ENCODE results near the gene UBE2S. TPM values are rescaled to one million over a fixed set of nuclear protein-coding genes. Genes with fewer than 3 reads are reported as not detected.

Gene UBE2S
- total RNA-seq, 3 donors from 2014 or later = 7.2 to 9.0 (median 8.9) TPM

- Histone ChIP-seq H3K27me3 (peaks cover 5 to 81% of the 10 kb centered on the region in 2 donors), H3K36me3 (no peaks in the 10 kb centered on the region), H3K9me3 (no peaks in the 10 kb centered on the region), H3K4me1 (no peaks in the 10 kb centered on the region), H3K4me3 (no peak overlapping the region), H3K27ac (no peak overlapping the region)
- intact Hi-C loops (cut with DNase I; ENCODE audit: low total_unique reads) = no loop called here
- no peak for DNase-seq (ENCODE audit: low spot score in 2 of 2)
- no peak for TF ChIP-seq CTCF (IDR thresholded peaks at IDR 0.05)
- no peak for TF ChIP-seq POLR2AphosphoS5 (IDR thresholded peaks at IDR 0.05)
- TF ChIP-seq POLR2A (IDR thresholded peaks at IDR 0.05) = no peak
Observed at GRCh38 chr19:55434356-55434919, 26.9 kb upstream of the UBE2S start.

GRCh38 chr19:55433292-55433691 is 25.7 kb upstream of the UBE2S start:
- intact Hi-C loops (cut with DNase I; ENCODE audit: low total_unique reads) = no loop called here
- no peak for DNase-seq (ENCODE audit: low spot score in 2 of 2)
- peaks cover 0 to 74% of the 10 kb centered on the region in 2 donors for H3K27me3 ChIP-seq

GRCh38 chr19:55432241-55432959 is 24.8 kb upstream of the UBE2S start:
- Histone ChIP-seq H3K4me1 (no peaks in the 10 kb centered on the region), H3K9me3 (no peaks in the 10 kb centered on the region), H3K27me3 (peaks cover 0 to 65% of the 10 kb centered on the region in 2 donors), H3K36me3 (no peaks in the 10 kb centered on the region), H3K4me3 (no peak overlapping the region), H3K27ac (no peak overlapping the region)
- intact Hi-C loops (cut with DNase I; ENCODE audit: low total_unique reads) = no loop called here
- TF ChIP-seq POLR2AphosphoS5 (IDR thresholded peaks at IDR 0.05) = no peak
- TF ChIP-seq POLR2A (IDR thresholded peaks at IDR 0.05) = no peak
- TF ChIP-seq CTCF (IDR thresholded peaks at IDR 0.05) = no peak
- DNase-seq (ENCODE audit: low spot score in 2 of 2) = no peak

More at GRCh38 chr19:55433292-55433691, 25.7 kb upstream of the UBE2S start:
- Histone ChIP-seq H3K36me3 (no peaks in the 10 kb centered on the region), H3K4me3 (no peak overlapping the region), H3K9me3 (no peaks in the 10 kb centered on the region), H3K4me1 (no peaks in the 10 kb centered on the region), H3K27ac (no peak overlapping the region)
- TF ChIP-seq POLR2A (IDR thresholded peaks at IDR 0.05) (no peak), POLR2AphosphoS5 (IDR thresholded peaks at IDR 0.05) (no peak), CTCF (IDR thresholded peaks at IDR 0.05) (no peak)

- H3K9me3 ChIP-seq = no peaks in the 10 kb centered on the region
- no peaks in the 10 kb centered on the region for H3K4me1 ChIP-seq
- TF ChIP-seq POLR2AphosphoS5 (IDR thresholded peaks at IDR 0.05) = no peak
- no peak for TF ChIP-seq CTCF (IDR thresholded peaks at IDR 0.05)
- no peak for TF ChIP-seq POLR2A (IDR thresholded peaks at IDR 0.05)
- no peak for DNase-seq (ENCODE audit: low spot score in 2 of 2)
- no peaks in the 10 kb centered on the region for H3K36me3 ChIP-seq
- intact Hi-C loops (cut with DNase I; ENCODE audit: low total_unique reads) = no loop called here
- H3K27me3 ChIP-seq = peaks cover 0 to 55% of the 10 kb centered on the region in 2 donors
- no peak overlapping the region for H3K27ac ChIP-seq
- no peak overlapping the region for H3K4me3 ChIP-seq
Observed at GRCh38 chr19:55431183-55431582, 23.6 kb upstream of the UBE2S start.

GRCh38 chr19:55426042-55426441 is 18.5 kb upstream of the UBE2S start:
- Histone ChIP-seq H3K4me1 (no peaks in the 10 kb centered on the region), H3K27ac (no peak overlapping the region), H3K4me3 (no peak overlapping the region), H3K27me3 (peaks cover 0 to 28% of the 10 kb centered on the region in 2 donors), H3K36me3 (no peaks in the 10 kb centered on the region), H3K9me3 (no peaks in the 10 kb centered on the region)
- intact Hi-C loops (cut with DNase I; ENCODE audit: low total_unique reads) = no loop called here
- no peak for DNase-seq (ENCODE audit: low spot score in 2 of 2)
- TF ChIP-seq POLR2A (IDR thresholded peaks at IDR 0.05) = no peak
- no peak for TF ChIP-seq POLR2AphosphoS5 (IDR thresholded peaks at IDR 0.05)
- no peak for TF ChIP-seq CTCF (IDR thresholded peaks at IDR 0.05)

Measured in breast epithelium (tissue), 4 donors.